Esophagus muscularis mucosa (tissue), 4 donors: ENCODE results near the gene NAXE.

Experiments
- CTCF ChIP-seq, 3 experiments: fragments of 200-600 bp in 2 of 3; fragments of 450-650 bp in 1 of 3; sonication (generic) in 2 of 3; IDR thresholded peaks; one replicate each; pipeline ENCODE4 v1.5.1; 2017 to 2019; ENCODE audit warnings: antibody characterized with exemption in 3 of 3, mild to moderate bottlenecking in 2 of 3, moderate library complexity in 1 of 3
- EP300 ChIP-seq: sonication (generic); formaldehyde crosslinking; IDR thresholded peaks from one replicate; pipeline ENCODE4 v1.6.1; 2017; ENCODE audit warnings: antibody characterized with exemption
- POLR2A ChIP-seq: fragments of 450-650 bp; IDR thresholded peaks from one replicate; pipeline ENCODE4 v1.6.1; 2017; ENCODE audit warnings: antibody characterized with exemption, moderate library complexity, mild to moderate bottlenecking, low read depth
- POLR2AphosphoS5 ChIP-seq, 2 donors: sonication (generic); formaldehyde crosslinking; IDR thresholded peaks; one replicate each; pipeline ENCODE4 v1.6.1; 2017; ENCODE audit warnings: antibody characterized with exemption in 2 of 2

GRCh38 chr1:156639601-156640101 lies 48.1 kb downstream of the NAXE start:
- TF ChIP-seq POLR2A (no peak), CTCF (IDR thresholded peaks at IDR 0.05) (no peak), POLR2AphosphoS5 (IDR thresholded peaks at IDR 0.05) (no peak), EP300 (no peak)
